HFF-Myc (cell line): ENCODE data around the gene SDK2.

ENCODE experiments used
- DNase-seq: peaks from one replicate; pipeline ENCODE4 v3.0.0-alpha.2; 2011; ENCODE audit warnings: low read depth; ENCODE audit errors: extremely low read depth
- H3K4me3 ChIP-seq: replicated peaks from 2 replicates; pipeline ENCODE4 v1.5.1; 2011; ENCODE audit warnings: low read depth, mild to moderate bottlenecking, control low read depth, low read length
- TF ChIP-seq, protein P1 (sequence below): IDR thresholded peaks from 2 replicates; pipeline ENCODE4 v1.5.1; 2012; ENCODE audit warnings: mild to moderate bottlenecking, low read depth, low read length, control low read depth; ENCODE audit errors: missing control alignments

The SDK2 gene

DNA sequence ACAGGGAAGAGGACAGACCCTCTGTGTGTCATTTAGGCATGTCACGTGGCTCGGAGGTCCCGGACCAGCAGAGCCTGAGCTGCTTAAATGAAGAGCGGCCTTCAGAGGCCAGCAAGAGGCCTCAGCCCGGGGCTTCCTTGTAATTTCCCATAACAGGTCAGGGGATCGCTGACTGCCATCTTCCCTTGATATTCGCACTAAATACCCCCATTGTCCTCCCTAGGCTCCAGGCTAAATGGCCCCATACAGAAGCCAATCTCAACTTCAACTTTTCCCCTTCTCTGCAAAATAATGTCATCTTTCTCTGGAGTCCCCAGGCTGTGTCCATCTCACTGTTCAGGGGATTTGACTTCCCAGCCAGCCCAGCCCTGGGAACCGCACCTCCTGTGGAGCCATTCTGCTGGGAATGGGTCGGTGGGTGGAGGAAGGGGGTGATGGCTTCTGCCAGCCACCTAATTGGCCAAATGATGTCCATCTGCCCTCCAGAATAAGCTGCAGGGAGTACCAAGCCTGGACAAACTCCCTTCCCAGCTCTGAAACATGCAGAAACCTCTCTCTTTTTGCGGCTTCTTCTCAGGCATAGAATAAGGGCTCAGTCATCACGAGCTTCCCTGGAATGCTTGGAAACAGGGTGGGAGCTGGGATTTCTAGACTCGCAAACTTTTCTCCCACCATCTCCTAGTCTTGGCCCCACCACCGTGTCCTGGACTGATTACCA is 129.9 kb downstream of the SDK2 start:
- no peak overlapping the region for H3K4me3 ChIP-seq
- TF ChIP-seq, protein P1, sequence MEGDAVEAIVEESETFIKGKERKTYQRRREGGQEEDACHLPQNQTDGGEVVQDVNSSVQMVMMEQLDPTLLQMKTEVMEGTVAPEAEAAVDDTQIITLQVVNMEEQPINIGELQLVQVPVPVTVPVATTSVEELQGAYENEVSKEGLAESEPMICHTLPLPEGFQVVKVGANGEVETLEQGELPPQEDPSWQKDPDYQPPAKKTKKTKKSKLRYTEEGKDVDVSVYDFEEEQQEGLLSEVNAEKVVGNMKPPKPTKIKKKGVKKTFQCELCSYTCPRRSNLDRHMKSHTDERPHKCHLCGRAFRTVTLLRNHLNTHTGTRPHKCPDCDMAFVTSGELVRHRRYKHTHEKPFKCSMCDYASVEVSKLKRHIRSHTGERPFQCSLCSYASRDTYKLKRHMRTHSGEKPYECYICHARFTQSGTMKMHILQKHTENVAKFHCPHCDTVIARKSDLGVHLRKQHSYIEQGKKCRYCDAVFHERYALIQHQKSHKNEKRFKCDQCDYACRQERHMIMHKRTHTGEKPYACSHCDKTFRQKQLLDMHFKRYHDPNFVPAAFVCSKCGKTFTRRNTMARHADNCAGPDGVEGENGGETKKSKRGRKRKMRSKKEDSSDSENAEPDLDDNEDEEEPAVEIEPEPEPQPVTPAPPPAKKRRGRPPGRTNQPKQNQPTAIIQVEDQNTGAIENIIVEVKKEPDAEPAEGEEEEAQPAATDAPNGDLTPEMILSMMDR, result no peak
- no peak for DNase-seq

DNA sequence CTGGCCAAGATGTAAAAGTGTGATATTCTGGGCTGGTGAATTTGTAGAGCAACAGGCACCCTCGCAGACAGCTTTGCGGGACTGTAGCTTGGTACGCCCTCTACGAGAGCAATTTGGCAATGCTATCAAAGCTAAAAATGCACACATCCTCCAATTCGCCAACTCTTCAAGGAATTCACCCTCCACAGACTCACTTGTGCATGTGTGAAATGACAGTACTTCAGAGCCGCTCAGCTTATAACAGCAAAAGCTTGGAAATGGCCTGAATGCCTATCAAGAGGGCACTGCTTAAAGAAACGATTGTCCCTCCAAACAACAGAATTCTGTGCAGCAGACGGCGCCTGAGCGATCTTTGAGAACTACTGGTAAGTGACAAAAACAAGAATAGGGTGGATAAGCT is 130.8 kb downstream of the SDK2 start:
- no peak for DNase-seq
- H3K4me3 ChIP-seq, result no peak overlapping the region
- TF ChIP-seq, protein P1, result no peak

DNA sequence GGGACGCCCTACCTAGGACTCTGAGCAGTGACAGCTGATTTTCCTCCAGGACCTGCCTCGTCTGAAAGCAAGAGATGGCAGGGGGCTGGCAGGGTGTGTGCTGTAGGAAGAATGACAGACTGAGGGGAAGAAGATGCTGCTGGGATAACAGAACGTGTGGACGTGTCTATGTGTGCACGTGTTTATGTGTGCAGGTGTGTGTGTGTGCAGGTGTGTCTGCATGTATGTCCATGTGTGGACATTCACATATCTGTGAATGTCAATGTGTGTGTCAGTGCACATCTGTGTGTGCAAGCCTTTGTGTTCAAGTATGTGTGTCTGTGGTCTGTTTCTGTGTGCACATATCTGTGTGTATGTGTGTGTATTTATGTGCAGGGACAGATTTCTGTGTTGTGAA is 132.5 kb downstream of the SDK2 start:
- TF ChIP-seq, protein P1, result no peak
- no peak for DNase-seq
- no peak overlapping the region for H3K4me3 ChIP-seq

DNA sequence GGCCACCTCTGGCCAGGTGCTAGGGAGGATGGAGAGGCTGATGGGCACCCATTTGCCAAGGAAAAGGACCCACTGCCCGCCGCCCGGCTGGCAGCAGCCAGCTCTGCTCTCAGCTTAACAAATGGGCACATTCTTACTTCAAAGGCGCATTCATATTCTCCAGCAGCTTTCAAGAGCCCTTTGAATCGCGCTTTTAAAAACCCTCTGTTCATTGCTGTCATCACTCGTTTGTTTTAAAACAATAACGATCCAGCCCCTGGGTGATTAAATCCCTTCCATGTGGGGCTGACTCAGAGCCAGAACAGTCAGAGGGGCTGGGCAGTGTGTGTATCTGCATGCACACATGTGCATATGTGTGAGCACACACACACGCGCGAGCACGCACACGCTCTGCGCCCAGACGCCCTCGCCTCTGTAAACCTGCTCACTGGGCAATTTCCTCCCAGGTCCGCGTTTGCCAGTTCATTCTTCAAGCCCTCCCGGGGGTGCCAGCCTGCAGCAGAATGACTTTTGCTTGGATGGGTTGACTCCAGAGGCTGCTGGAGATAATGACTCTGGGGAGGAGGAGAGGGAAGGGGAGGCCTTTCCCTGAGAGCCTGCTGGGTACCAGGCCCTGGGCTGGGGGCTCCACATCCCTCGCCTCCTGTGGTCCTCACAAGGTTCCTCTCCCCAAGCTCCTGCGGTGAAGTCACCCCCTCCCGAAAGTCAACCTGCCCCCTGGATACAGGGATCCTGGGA is 133.1 kb downstream of the SDK2 start:
- DNase-seq, result no peak

DNA sequence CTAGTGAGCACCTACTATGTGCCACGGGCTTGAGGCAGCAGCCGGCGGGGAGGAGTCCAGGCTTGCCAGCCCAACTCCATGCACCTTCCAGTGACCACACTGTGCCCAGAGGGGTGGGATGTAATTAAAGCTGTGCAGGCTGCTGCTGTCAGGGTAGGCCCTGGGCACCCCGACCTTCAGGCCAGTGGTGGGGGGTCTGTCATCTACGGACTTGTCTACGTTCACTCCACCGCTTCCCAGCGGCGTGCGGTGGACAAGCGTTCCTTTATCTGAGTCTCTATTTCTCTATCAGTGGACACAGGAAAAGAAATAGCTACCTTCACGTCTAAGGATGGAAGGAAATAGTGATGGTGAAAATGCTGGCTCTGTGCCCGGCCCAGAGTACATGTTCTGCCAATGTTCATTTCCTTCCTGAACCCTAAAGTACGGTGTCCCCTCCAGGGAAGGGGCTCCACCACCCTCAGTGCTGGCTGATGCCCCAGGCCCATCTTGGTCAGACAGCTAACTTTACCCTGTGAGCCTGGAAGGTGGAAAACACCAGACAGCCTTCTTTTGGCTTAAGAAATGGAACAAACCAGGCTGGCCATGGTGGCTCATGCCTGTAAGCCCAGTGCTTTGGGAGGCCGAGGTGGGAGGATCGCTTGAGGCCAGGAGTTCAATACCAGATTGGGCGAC is 135.2 kb downstream of the SDK2 start:
- H3K4me3 ChIP-seq, result no peak overlapping the region
- DNase-seq, result no peak
- TF ChIP-seq, protein P1, result no peak

More for the DNA sequence above, 133.1 kb downstream of the SDK2 start:
- TF ChIP-seq, protein P1, result no peak
- H3K4me3 ChIP-seq, result no peak overlapping the region

DNA sequence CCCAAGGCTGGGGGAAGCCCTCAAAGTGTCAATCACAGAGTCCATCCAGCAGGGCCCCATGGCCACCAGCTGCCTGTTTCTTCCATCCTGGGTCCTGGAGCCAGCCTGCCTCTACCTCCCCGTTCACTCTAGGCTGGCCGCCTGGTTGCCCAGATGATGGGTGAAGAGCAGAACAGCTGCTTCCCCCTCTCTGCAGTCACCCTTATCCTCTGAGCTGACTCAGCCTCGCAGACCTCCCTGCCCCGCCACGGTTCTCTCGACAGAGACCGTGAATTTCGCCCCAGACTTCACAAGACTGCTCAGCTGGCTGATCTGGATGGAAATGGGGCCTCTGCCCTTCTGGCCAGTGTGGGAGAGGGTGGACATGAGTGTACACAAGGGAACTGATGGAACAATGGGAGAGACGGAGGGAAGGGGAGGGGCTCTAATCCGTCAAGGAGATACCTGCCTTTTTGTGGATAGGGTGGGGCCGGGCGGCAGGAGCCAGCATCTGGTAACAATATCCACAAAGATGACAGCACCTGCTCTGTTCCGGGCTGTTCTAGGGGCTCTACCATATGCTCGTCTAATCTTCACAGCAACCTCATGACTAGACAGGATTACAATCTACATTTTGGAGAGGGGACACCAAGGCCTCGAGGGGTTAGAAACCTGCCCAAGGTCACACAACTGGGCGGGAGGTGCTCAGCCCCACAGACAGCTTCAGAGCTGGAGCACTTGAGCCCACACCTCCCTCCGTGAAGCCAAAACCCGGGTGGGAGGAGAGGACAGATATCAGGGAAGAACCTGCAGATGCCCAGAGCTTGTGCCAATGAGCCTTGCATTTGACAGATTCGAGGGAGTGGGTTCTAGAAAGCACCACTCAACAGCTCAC is 136.0 kb downstream of the SDK2 start:
- H3K4me3 ChIP-seq, result no peak overlapping the region
- TF ChIP-seq, protein P1, result no peak
- DNase-seq, result no peak
